ENCODE results near the gene RHBDD1. TPM values are rescaled to one million over a fixed set of nuclear protein-coding genes. Genes with fewer than 3 reads are reported as not detected.

Gene RHBDD1
- total and polyA plus RNA-seq, 2 donors (not counting 3 experiments of a cell fraction or from before 2014, with no cell fraction given): 6.8 to 19.4 TPM

GRCh38 chr2:226791056-226791486, 44.8 kb upstream of the RHBDD1 start:
- peak overlapping the region; percentile 1 to 69 (median 51) for H3K4me3 ChIP-seq (replicated peaks in 1 of 3; ENCODE audit: insufficient read depth in 1 of 3, low read depth in 1 of 3, low read length in 3 of 3)
- H3K4me2 ChIP-seq (ENCODE audit: insufficient read depth, low read length): peak overlapping the region; percentile 56
- ChIA-PET CTCF (interaction anchor here (4.2 kb wide), 1 partner anchor 12 kb away, joined by 26 read pairs; no protein-coding TSS in a partner anchor), POLR2A (no interaction called here)
- peak overlapping the region; percentile 40 for H3K9ac ChIP-seq (replicated peaks; ENCODE audit: extremely low read depth, insufficient read depth, low read length)
- peak overlapping the region; percentile 75 for H2AFZ ChIP-seq (ENCODE audit: low read depth, low read length)
- FAIRE-seq: no peak
- H3K9me3 ChIP-seq (replicated peaks; ENCODE audit: control insufficient read depth, insufficient read depth, low read length): no peaks in the 10 kb centered on the region
- TF ChIP-seq MAX (IDR thresholded peaks at IDR 0.05; ENCODE audit: insufficient read depth, insufficient read length) (peak; percentile 63), GATA2 (IDR thresholded peaks at IDR 0.05; ENCODE audit: insufficient read depth, insufficient read length, low read depth, low read length) (no peak)
- peak; percentile 49 for DNase-seq (ENCODE audit: low read depth, low spot score)
- BruUV-seq (replicated peaks): no TSS peak
- intact Hi-C loops (cut with micrococcal nuclease) (loop anchor here (1.0 to 10.0 kb wide), 5 partner anchors 8 to 756 kb away; partner anchors contain the start of genes IRS1 and RHBDD1), dilution Hi-C loops (cut with MboI; ENCODE audit: extremely low pct_ligation_motif_present, low sequenced_read_pairs) (no loop called here)
- peaks cover 4 to 22% of the 10 kb centered on the region in 2 experiments for H3K27me3 ChIP-seq (ENCODE audit: control insufficient read depth in 2 of 2, insufficient read depth in 2 of 2, low read length in 2 of 2)
- H3K9me1 ChIP-seq (replicated peaks; ENCODE audit: control insufficient read depth, extremely low read depth, insufficient read depth, low read length): no peaks in the 10 kb centered on the region
- no peaks in the 10 kb centered on the region for H4K20me1 ChIP-seq (replicated peaks; ENCODE audit: control insufficient read depth, extremely low read depth, insufficient read depth, low read length)
- H3K79me2 ChIP-seq (ENCODE audit: control insufficient read depth, insufficient read depth, low read length): no peaks in the 10 kb centered on the region
- H3K36me3 ChIP-seq (ENCODE audit: control insufficient read depth in 2 of 2, extremely low read depth in 1 of 2, insufficient read depth in 2 of 2, low read length in 2 of 2): no peaks in the 10 kb centered on the region
- peaks cover 4% of the 10 kb centered on the region for H3K4me1 ChIP-seq (ENCODE audit: control insufficient read depth, extremely low read depth, insufficient read depth, low read length)
- peak overlapping the region; percentile 3 for H3K27ac ChIP-seq (ENCODE audit: insufficient read depth, low read depth, low read length)

GRCh38 chr2:226791487-226792081, 44.3 kb upstream of the RHBDD1 start:
- TF ChIP-seq MYC (IDR thresholded peaks at IDR 0.05; ENCODE audit: low read depth, low read length): no peak
- TF ChIP-seq CTCF (IDR thresholded peaks at IDR 0.05; ENCODE audit: extremely low read depth in 1 of 2, insufficient read depth in 1 of 2, low read depth in 1 of 2, low read length in 2 of 2): peak; percentile 25 to 27
- Histone ChIP-seq H3K9ac (replicated peaks; ENCODE audit: extremely low read depth, insufficient read depth, low read length) (peak overlapping the region; percentile 79), H3K4me1 (ENCODE audit: control insufficient read depth, extremely low read depth, insufficient read depth, low read length) (peaks cover 4% of the 10 kb centered on the region), H3K4me2 (ENCODE audit: insufficient read depth, low read length) (peak overlapping the region; percentile 84), H3K9me1 (replicated peaks; ENCODE audit: control insufficient read depth, extremely low read depth, insufficient read depth, low read length) (no peaks in the 10 kb centered on the region), H3K9me3 (replicated peaks; ENCODE audit: control insufficient read depth, insufficient read depth, low read length) (no peaks in the 10 kb centered on the region), H2AFZ (ENCODE audit: low read depth, low read length) (peak overlapping the region; percentile 89), H3K79me2 (ENCODE audit: control insufficient read depth, insufficient read depth, low read length) (no peaks in the 10 kb centered on the region), H3K27me3 (ENCODE audit: control insufficient read depth in 2 of 2, insufficient read depth in 2 of 2, low read length in 2 of 2) (peaks cover 4 to 22% of the 10 kb centered on the region in 2 experiments), H3K27ac (ENCODE audit: insufficient read depth, low read depth, low read length) (peak overlapping the region; percentile 41), H3K36me3 (ENCODE audit: control insufficient read depth in 2 of 2, extremely low read depth in 1 of 2, insufficient read depth in 2 of 2, low read length in 2 of 2) (no peaks in the 10 kb centered on the region), H4K20me1 (replicated peaks; ENCODE audit: control insufficient read depth, extremely low read depth, insufficient read depth, low read length) (no peaks in the 10 kb centered on the region), H3K4me3 (replicated peaks in 1 of 3; ENCODE audit: insufficient read depth in 1 of 3, low read depth in 1 of 3, low read length in 3 of 3) (peak overlapping the region; percentile 55 to 69 (median 60))
- BruUV-seq (replicated peaks): no TSS peak
- peak; percentile 62 for DNase-seq (ENCODE audit: low read depth, low spot score)
- intact Hi-C loops (cut with micrococcal nuclease) (loop anchor here (1.0 to 10.0 kb wide), 5 partner anchors 8 to 757 kb away; partner anchors contain the start of genes IRS1 and RHBDD1), dilution Hi-C loops (cut with MboI; ENCODE audit: extremely low pct_ligation_motif_present, low sequenced_read_pairs) (no loop called here)
- ChIA-PET CTCF (interaction anchor here (0.6 to 4.2 kb wide), 2 partner anchors 11 kb away, joined by 3 to 26 read pairs; no protein-coding TSS in a partner anchor), POLR2A (no interaction called here)
- FAIRE-seq: peak; percentile 59
